HepG2 (cell line): ENCODE results near the gene ZPR1. TPM values are rescaled to one million over a fixed set of nuclear protein-coding genes. Genes with fewer than 3 reads are reported as not detected.

ENCODE experiments used
- ASH2L ChIP-seq: fragments of 300-600, 200-600 bp; sonication (generic); IDR thresholded peaks from 2 replicates; pipeline ENCODE4 v1.7.0; 2017; ENCODE audit warnings: low read depth, mild to moderate bottlenecking, moderate library complexity, mixed read lengths, low read length; ENCODE audit not compliant: insufficient read length
- BRD4 ChIP-seq: sonication (generic); formaldehyde crosslinking; IDR thresholded peaks from 2 replicates; pipeline ENCODE4 v1.4.0; 2020; ENCODE audit warnings: missing genetic modification reagents
- DR1 ChIP-seq: sonication (generic); formaldehyde crosslinking; IDR thresholded peaks from 2 replicates; pipeline ENCODE4 v1.8.0; 2021; ENCODE audit warnings: mild to moderate bottlenecking, missing genetic modification reagents, inconsistent platforms
- JUN ChIP-seq: sonication (generic); formaldehyde crosslinking; IDR thresholded peaks from 2 replicates; pipeline ENCODE4 v1.4.0; 2020; ENCODE audit warnings: mild to moderate bottlenecking, missing genetic modification reagents
- MED1 ChIP-seq: sonication (generic); formaldehyde crosslinking; IDR thresholded peaks from 2 replicates; pipeline ENCODE4 v1.4.0; 2020; ENCODE audit warnings: missing genetic modification reagents
- NFKB2 ChIP-seq: sonication (generic); formaldehyde crosslinking; IDR thresholded peaks from 2 replicates; pipeline ENCODE4 v1.4.0; 2020; ENCODE audit warnings: missing genetic modification reagents, borderline replicate concordance
- PAX8 ChIP-seq: sonication (generic); formaldehyde crosslinking; IDR thresholded peaks from 2 replicates; pipeline ENCODE4 v1.8.0; 2022; ENCODE audit warnings: mild to moderate bottlenecking, missing genetic modification reagents, borderline replicate concordance
- PITX1 ChIP-seq: sonication (generic); formaldehyde crosslinking; IDR thresholded peaks from 2 replicates; pipeline ENCODE4 v1.5.1; 2020; ENCODE audit warnings: mild to moderate bottlenecking, missing genetic modification reagents
- REL ChIP-seq: sonication (generic); formaldehyde crosslinking; conservative IDR thresholded peaks from 2 replicates; pipeline ENCODE4 v1.8.0; 2022; ENCODE audit warnings: mild to moderate bottlenecking, missing genetic modification reagents, moderate library complexity
- SNAI1 ChIP-seq: sonication (generic); formaldehyde crosslinking; IDR thresholded peaks from 2 replicates; pipeline ENCODE4 v1.5.0; 2020; ENCODE audit warnings: mild to moderate bottlenecking, missing genetic modification reagents, borderline replicate concordance
- TCF12 ChIP-seq, 2 experiments: fragments of 450-650 bp in 1 of 2; sonication (generic) in 1 of 2; formaldehyde crosslinking in 1 of 2; IDR thresholded peaks; 2 replicates each; pipeline versions ENCODE4 v1.6.1 to v1.8.0; 2017 to 2022; ENCODE audit warnings: antibody characterized with exemption in 1 of 2, mild to moderate bottlenecking in 1 of 2, missing genetic modification reagents in 1 of 2, moderate library complexity in 1 of 2
- ZMYM4 ChIP-seq: sonication (generic); formaldehyde crosslinking; IDR thresholded peaks from 2 replicates; pipeline ENCODE4 v1.8.1; 2023; ENCODE audit warnings: mild to moderate bottlenecking, missing genetic modification reagents
- ZNF256 ChIP-seq: sonication (generic); formaldehyde crosslinking; conservative IDR thresholded peaks from 2 replicates; pipeline ENCODE4 v1.4.0; 2020; ENCODE audit warnings: missing genetic modification reagents
- ZNF331 ChIP-seq: sonication (generic); formaldehyde crosslinking; IDR thresholded peaks from 2 replicates; pipeline ENCODE4 v1.4.0; 2020; ENCODE audit warnings: missing genetic modification reagents
- ZNF34 ChIP-seq: sonication (generic); formaldehyde crosslinking; IDR thresholded peaks from 2 replicates; pipeline ENCODE4 v1.4.0; 2020; ENCODE audit warnings: mild to moderate bottlenecking, missing genetic modification reagents, borderline replicate concordance
- ZNF343 ChIP-seq: sonication (generic); formaldehyde crosslinking; IDR thresholded peaks from 2 replicates; pipeline ENCODE4 v1.4.0; 2020; ENCODE audit warnings: mild to moderate bottlenecking, missing genetic modification reagents
- ZNF619 ChIP-seq: sonication (generic); formaldehyde crosslinking; IDR thresholded peaks from 2 replicates; pipeline ENCODE4 v1.4.0; 2020; ENCODE audit warnings: mild to moderate bottlenecking, missing genetic modification reagents
- ZNF660 ChIP-seq: sonication (generic); formaldehyde crosslinking; IDR thresholded peaks from 2 replicates; pipeline ENCODE4 v1.5.1; 2020; ENCODE audit warnings: mild to moderate bottlenecking, low read depth, missing genetic modification reagents, borderline replicate concordance
- ZNF761 ChIP-seq: sonication (generic); formaldehyde crosslinking; conservative IDR thresholded peaks from 2 replicates; pipeline ENCODE4 v1.4.0; 2020; ENCODE audit warnings: mild to moderate bottlenecking, missing genetic modification reagents
- ZNF883 ChIP-seq: sonication (generic); formaldehyde crosslinking; IDR thresholded peaks from 2 replicates; pipeline ENCODE4 v1.5.1; 2020; ENCODE audit warnings: mild to moderate bottlenecking, missing genetic modification reagents; ENCODE audit errors: not compliant biosample characterization
- ZSCAN21 ChIP-seq: sonication (generic); formaldehyde crosslinking; IDR thresholded peaks from 2 replicates; pipeline ENCODE4 v1.8.0; 2022; ENCODE audit warnings: mild to moderate bottlenecking, missing genetic modification reagents, moderate library complexity, borderline replicate concordance
- polyA plus RNA-seq, 8 experiments: library from polyadenylated mRNA; depleted of rRNA in 3 of 8; stranded (reverse) in 7 of 8; unstranded in 1 of 8; fragments of >200 nt; fragmentation: Illumina TruSeq in 4 of 8; extraction: Trizol in 4 of 8; gene quantifications; 2 replicates each; pipeline versions ENCODE4 v1.2.1 to v1.2.3, GENCODE V29; 2011 to 2016; ENCODE audit warnings: low read depth in 4 of 8, missing spikeins in 1 of 8, mixed read lengths in 1 of 8; ENCODE audit not compliant: insufficient read depth in 1 of 8
- total RNA-seq, 5 experiments: library from RNA; depleted of rRNA; stranded (reverse); fragments of >200 nt; fragmentation: Illumina TruSeq; extraction: Trizol; gene quantifications; 2 replicates each; pipeline ENCODE4 v1.2.3, GENCODE V29; 2016; ENCODE audit warnings: low read depth in 1 of 5
- TF ChIP-seq, protein P1 (sequence below): sonication (generic); formaldehyde crosslinking; IDR thresholded peaks from 2 replicates; pipeline ENCODE4 v1.5.0; 2020; ENCODE audit warnings: missing genetic modification reagents, mild to moderate bottlenecking, borderline replicate concordance
- TF ChIP-seq, protein P2 (sequence below): IDR thresholded peaks from 2 replicates; pipeline ENCODE4 v1.6.1; 2012; ENCODE audit warnings: inconsistent platforms
- TF ChIP-seq, protein P3 (sequence below): sonication (generic); formaldehyde crosslinking; IDR thresholded peaks from 2 replicates; pipeline ENCODE4 v1.9.0; 2021; ENCODE audit warnings: missing genetic modification reagents, borderline replicate concordance
- TF ChIP-seq, protein P4 (sequence below): fragments of 450-650 bp; IDR thresholded peaks from 2 replicates; pipeline ENCODE4 v1.6.1; 2017

The ZPR1 gene
- total and polyA plus RNA-seq, 2 of the 13 experiments (the other 11 are each of a cell fraction or from before 2014, with no cell fraction given) = 40.0 to 79.3 TPM

DNA sequence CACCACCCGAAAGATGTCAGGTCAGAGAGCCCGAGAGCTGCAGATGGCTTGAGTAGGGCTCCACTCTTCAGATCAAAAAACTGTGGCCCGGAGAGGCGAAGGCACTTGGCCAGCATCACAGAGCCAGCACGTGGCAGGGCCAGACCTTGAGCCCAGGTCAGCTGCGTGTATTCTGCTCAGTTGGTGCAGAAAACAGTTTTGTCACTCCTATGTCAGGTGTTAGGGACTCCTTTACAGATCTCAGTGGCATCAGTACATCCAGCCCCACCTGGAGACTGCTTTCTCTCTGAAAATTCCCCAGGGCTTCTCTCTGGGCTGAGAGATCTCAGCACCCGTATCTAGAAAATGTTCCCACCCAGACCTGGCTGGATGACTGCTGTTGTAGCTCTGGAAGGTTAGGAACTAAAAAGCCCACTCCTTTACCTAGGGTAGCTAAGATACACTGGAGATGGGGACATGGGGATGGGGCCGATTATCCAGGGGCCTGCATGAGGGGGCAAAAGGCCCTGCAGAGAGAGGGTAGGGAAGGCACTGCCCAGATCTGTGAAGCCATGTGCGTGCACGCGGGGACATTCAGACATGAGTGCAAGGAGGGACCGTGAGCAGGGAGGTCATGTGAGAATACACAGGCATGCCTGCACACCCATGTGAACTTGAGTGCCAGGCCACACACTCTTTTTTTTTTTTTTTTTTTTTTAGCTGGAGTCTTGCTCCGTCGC, 46.2 kb upstream of the ZPR1 start (continued):
- TF ChIP-seq, protein P1, sequence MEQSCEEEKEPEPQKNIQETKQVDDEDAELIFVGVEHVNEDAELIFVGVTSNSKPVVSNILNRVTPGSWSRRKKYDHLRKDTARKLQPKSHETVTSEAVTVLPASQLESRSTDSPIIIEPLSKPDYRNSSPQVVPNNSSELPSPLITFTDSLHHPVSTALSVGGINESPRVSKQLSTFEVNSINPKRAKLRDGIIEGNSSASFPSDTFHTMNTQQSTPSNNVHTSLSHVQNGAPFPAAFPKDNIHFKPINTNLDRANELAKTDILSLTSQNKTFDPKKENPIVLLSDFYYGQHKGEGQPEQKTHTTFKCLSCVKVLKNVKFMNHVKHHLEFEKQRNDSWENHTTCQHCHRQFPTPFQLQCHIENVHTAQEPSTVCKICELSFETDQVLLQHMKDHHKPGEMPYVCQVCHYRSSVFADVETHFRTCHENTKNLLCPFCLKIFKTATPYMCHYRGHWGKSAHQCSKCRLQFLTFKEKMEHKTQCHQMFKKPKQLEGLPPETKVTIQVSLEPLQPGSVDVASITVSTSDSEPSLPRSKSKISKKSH (CRISPR knock-in tag) = no peak
- TF ChIP-seq NFKB2 (peak; percentile 89; the same call in 1 of the 2 replicates), ZNF331 (CRISPR knock-in tag) (peak; percentile 76), ASH2L (no peak), ZNF660 (CRISPR knock-in tag) (no peak), PITX1 (CRISPR knock-in tag) (no peak; the same call in 1 of the 2 replicates), TCF12 (IDR thresholded peaks at IDR 0.05) (no peak), TCF12 (CRISPR knock-in tag; IDR thresholded peaks at IDR 0.05) (peak; percentile 30; the same call in 1 of the 2 replicates), DR1 (CRISPR knock-in tag) (no peak; the same call in 1 of the 2 replicates), ZNF256 (no peak), REL (CRISPR knock-in tag) (peak; percentile 61; the same call in 1 of the 2 replicates), PAX8 (no peak), BRD4 (CRISPR knock-in tag) (no peak), ZNF34 (CRISPR knock-in tag) (no peak), ZNF883 (no peak), SNAI1 (CRISPR knock-in tag) (no peak), ZNF343 (CRISPR knock-in tag) (peak; percentile 37; the same call in 1 of the 2 replicates), ZMYM4 (CRISPR knock-in tag) (peak; percentile 29; the same call in 1 of the 2 replicates), JUN (CRISPR knock-in tag) (0 out of 2 replicates have a peak, but pooled peaks have one; percentile 12), ZSCAN21 (0 out of 2 replicates have a peak, but pooled peaks have one; percentile 16), ZNF619 (no peak), ZNF761 (no peak), MED1 (peak; percentile 92)
- TF ChIP-seq, protein P2, sequence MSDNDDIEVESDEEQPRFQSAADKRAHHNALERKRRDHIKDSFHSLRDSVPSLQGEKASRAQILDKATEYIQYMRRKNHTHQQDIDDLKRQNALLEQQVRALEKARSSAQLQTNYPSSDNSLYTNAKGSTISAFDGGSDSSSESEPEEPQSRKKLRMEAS = no peak
- TF ChIP-seq, protein P3, sequence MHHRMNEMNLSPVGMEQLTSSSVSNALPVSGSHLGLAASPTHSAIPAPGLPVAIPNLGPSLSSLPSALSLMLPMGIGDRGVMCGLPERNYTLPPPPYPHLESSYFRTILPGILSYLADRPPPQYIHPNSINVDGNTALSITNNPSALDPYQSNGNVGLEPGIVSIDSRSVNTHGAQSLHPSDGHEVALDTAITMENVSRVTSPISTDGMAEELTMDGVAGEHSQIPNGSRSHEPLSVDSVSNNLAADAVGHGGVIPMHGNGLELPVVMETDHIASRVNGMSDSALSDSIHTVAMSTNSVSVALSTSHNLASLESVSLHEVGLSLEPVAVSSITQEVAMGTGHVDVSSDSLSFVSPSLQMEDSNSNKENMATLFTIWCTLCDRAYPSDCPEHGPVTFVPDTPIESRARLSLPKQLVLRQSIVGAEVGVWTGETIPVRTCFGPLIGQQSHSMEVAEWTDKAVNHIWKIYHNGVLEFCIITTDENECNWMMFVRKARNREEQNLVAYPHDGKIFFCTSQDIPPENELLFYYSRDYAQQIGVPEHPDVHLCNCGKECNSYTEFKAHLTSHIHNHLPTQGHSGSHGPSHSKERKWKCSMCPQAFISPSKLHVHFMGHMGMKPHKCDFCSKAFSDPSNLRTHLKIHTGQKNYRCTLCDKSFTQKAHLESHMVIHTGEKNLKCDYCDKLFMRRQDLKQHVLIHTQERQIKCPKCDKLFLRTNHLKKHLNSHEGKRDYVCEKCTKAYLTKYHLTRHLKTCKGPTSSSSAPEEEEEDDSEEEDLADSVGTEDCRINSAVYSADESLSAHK (CRISPR knock-in tag) = no peak
- TF ChIP-seq, protein P4, sequence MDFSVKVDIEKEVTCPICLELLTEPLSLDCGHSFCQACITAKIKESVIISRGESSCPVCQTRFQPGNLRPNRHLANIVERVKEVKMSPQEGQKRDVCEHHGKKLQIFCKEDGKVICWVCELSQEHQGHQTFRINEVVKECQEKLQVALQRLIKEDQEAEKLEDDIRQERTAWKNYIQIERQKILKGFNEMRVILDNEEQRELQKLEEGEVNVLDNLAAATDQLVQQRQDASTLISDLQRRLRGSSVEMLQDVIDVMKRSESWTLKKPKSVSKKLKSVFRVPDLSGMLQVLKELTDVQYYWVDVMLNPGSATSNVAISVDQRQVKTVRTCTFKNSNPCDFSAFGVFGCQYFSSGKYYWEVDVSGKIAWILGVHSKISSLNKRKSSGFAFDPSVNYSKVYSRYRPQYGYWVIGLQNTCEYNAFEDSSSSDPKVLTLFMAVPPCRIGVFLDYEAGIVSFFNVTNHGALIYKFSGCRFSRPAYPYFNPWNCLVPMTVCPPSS = no peak
